ENCODE measurements around the gene STAT3. TPM values are rescaled to one million over a fixed set of nuclear protein-coding genes. Genes with fewer than 3 reads are reported as not detected.

STAT3 gene
- total and polyA plus RNA-seq, 2 of the 13 experiments (the other 11 are each of a cell fraction or from before 2014, with no cell fraction given): 61.8 to 62.4 TPM

DNA sequence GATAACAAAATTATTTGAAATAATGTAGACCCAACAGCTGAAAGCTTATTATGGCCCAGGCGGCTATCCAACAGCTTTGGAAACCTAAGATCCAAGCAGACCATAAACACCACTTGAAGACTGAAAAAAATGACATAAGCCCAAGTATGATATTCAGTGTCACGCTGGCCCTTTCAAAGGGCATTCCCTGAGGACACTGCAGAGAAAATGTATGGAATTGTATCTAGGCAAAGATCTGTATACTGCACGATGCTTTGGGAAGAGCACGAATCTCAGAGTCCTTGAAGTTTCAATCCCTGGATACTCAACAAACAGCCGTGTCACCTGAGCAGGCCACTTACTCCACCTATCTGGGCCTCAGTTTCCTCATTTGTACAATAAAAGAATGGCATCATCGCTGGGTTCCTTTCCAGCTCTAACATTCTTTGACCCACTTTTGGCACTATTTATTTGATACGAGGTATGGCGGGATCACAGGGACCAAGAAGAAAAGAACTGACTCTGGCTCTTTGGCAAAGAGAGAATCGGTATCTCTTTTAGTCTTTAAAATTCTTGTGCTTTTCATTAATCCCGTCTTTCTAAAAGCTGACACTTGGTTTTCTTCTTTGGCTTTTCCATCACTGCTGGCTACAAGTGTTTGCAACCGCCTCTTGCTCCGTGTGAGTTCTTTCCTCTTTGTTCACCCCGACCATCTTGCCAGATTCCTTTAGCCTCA lies 113.3 kb downstream of the STAT3 start (continued):
- TF ChIP-seq, protein P1, sequence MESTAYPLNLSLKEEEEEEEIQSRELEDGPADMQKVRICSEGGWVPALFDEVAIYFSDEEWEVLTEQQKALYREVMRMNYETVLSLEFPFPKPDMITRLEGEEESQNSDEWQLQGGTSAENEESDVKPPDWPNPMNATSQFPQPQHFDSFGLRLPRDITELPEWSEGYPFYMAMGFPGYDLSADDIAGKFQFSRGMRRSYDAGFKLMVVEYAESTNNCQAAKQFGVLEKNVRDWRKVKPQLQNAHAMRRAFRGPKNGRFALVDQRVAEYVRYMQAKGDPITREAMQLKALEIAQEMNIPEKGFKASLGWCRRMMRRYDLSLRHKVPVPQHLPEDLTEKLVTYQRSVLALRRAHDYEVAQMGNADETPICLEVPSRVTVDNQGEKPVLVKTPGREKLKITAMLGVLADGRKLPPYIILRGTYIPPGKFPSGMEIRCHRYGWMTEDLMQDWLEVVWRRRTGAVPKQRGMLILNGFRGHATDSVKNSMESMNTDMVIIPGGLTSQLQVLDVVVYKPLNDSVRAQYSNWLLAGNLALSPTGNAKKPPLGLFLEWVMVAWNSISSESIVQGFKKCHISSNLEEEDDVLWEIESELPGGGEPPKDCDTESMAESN (CRISPR knock-in tag; conservative IDR thresholded peaks at IDR 0.05): 0 out of 2 replicates have a peak, but pooled peaks have one; percentile 27
- TF ChIP-seq, protein P2, sequence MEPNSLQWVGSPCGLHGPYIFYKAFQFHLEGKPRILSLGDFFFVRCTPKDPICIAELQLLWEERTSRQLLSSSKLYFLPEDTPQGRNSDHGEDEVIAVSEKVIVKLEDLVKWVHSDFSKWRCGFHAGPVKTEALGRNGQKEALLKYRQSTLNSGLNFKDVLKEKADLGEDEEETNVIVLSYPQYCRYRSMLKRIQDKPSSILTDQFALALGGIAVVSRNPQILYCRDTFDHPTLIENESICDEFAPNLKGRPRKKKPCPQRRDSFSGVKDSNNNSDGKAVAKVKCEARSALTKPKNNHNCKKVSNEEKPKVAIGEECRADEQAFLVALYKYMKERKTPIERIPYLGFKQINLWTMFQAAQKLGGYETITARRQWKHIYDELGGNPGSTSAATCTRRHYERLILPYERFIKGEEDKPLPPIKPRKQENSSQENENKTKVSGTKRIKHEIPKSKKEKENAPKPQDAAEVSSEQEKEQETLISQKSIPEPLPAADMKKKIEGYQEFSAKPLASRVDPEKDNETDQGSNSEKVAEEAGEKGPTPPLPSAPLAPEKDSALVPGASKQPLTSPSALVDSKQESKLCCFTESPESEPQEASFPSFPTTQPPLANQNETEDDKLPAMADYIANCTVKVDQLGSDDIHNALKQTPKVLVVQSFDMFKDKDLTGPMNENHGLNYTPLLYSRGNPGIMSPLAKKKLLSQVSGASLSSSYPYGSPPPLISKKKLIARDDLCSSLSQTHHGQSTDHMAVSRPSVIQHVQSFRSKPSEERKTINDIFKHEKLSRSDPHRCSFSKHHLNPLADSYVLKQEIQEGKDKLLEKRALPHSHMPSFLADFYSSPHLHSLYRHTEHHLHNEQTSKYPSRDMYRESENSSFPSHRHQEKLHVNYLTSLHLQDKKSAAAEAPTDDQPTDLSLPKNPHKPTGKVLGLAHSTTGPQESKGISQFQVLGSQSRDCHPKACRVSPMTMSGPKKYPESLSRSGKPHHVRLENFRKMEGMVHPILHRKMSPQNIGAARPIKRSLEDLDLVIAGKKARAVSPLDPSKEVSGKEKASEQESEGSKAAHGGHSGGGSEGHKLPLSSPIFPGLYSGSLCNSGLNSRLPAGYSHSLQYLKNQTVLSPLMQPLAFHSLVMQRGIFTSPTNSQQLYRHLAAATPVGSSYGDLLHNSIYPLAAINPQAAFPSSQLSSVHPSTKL (CRISPR knock-in tag; IDR thresholded peaks at IDR 0.05): peak; percentile 7; the same call in 1 of the 2 replicates
- TF ChIP-seq PHF21A (CRISPR knock-in tag; IDR thresholded peaks at IDR 0.05) (no peak), TBX2 (CRISPR knock-in tag; IDR thresholded peaks at IDR 0.05; ENCODE audit: borderline replicate concordance) (peak; percentile 56; the same call in 1 of the 2 replicates), YEATS4 (CRISPR knock-in tag; IDR thresholded peaks at IDR 0.05; ENCODE audit: borderline replicate concordance) (0 out of 2 replicates have a peak, but pooled peaks have one; percentile 35), ELF4 (CRISPR knock-in tag; IDR thresholded peaks at IDR 0.05; ENCODE audit: borderline replicate concordance) (0 out of 2 replicates have a peak, but pooled peaks have one; percentile 60), HNF4A (CRISPR knock-in tag; IDR thresholded peaks at IDR 0.05) (0 out of 2 replicates have a peak, but pooled peaks have one; percentile 5)
- TF ChIP-seq, protein P3, sequence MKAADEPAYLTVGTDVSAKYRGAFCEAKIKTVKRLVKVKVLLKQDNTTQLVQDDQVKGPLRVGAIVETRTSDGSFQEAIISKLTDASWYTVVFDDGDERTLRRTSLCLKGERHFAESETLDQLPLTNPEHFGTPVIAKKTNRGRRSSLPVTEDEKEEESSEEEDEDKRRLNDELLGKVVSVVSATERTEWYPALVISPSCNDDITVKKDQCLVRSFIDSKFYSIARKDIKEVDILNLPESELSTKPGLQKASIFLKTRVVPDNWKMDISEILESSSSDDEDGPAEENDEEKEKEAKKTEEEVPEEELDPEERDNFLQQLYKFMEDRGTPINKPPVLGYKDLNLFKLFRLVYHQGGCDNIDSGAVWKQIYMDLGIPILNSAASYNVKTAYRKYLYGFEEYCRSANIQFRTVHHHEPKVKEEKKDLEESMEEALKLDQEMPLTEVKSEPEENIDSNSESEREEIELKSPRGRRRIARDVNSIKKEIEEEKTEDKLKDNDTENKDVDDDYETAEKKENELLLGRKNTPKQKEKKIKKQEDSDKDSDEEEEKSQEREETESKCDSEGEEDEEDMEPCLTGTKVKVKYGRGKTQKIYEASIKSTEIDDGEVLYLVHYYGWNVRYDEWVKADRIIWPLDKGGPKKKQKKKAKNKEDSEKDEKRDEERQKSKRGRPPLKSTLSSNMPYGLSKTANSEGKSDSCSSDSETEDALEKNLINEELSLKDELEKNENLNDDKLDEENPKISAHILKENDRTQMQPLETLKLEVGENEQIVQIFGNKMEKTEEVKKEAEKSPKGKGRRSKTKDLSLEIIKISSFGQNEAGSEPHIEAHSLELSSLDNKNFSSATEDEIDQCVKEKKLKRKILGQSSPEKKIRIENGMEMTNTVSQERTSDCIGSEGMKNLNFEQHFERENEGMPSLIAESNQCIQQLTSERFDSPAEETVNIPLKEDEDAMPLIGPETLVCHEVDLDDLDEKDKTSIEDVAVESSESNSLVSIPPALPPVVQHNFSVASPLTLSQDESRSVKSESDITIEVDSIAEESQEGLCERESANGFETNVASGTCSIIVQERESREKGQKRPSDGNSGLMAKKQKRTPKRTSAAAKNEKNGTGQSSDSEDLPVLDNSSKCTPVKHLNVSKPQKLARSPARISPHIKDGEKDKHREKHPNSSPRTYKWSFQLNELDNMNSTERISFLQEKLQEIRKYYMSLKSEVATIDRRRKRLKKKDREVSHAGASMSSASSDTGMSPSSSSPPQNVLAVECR (CRISPR knock-in tag; IDR thresholded peaks at IDR 0.05; ENCODE audit: borderline replicate concordance): no peak
- TF ChIP-seq, protein P4, sequence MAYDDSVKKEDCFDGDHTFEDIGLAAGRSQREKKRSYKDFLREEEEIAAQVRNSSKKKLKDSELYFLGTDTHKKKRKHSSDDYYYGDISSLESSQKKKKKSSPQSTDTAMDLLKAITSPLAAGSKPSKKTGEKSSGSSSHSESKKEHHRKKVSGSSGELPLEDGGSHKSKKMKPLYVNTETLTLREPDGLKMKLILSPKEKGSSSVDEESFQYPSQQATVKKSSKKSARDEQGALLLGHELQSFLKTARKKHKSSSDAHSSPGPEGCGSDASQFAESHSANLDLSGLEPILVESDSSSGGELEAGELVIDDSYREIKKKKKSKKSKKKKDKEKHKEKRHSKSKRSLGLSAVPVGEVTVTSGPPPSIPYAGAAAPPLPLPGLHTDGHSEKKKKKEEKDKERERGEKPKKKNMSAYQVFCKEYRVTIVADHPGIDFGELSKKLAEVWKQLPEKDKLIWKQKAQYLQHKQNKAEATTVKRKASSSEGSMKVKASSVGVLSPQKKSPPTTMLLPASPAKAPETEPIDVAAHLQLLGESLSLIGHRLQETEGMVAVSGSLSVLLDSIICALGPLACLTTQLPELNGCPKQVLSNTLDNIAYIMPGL (CRISPR knock-in tag; IDR thresholded peaks at IDR 0.05; ENCODE audit: borderline replicate concordance in 1 of 2, low read depth in 1 of 2): peak in 1 of 2 experiments; percentile 33; a peak in 1 of 4 replicates
- TF ChIP-seq, protein P5, sequence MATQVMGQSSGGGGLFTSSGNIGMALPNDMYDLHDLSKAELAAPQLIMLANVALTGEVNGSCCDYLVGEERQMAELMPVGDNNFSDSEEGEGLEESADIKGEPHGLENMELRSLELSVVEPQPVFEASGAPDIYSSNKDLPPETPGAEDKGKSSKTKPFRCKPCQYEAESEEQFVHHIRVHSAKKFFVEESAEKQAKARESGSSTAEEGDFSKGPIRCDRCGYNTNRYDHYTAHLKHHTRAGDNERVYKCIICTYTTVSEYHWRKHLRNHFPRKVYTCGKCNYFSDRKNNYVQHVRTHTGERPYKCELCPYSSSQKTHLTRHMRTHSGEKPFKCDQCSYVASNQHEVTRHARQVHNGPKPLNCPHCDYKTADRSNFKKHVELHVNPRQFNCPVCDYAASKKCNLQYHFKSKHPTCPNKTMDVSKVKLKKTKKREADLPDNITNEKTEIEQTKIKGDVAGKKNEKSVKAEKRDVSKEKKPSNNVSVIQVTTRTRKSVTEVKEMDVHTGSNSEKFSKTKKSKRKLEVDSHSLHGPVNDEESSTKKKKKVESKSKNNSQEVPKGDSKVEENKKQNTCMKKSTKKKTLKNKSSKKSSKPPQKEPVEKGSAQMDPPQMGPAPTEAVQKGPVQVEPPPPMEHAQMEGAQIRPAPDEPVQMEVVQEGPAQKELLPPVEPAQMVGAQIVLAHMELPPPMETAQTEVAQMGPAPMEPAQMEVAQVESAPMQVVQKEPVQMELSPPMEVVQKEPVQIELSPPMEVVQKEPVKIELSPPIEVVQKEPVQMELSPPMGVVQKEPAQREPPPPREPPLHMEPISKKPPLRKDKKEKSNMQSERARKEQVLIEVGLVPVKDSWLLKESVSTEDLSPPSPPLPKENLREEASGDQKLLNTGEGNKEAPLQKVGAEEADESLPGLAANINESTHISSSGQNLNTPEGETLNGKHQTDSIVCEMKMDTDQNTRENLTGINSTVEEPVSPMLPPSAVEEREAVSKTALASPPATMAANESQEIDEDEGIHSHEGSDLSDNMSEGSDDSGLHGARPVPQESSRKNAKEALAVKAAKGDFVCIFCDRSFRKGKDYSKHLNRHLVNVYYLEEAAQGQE (IDR thresholded peaks at IDR 0.05; ENCODE audit: borderline replicate concordance in 1 of 2, low read depth in 1 of 2, low read length in 2 of 2): no peak
